H1 (cell line): ENCODE data around the gene POLR3G. TPM values are rescaled to one million over a fixed set of nuclear protein-coding genes. Genes with fewer than 3 reads are reported as not detected.

Source experiments
- CTCF ChIA-PET: fragments of 300-600 bp; sonication (Branson Sonifier 250); formaldehyde crosslinking; loops from one replicate; lab custom pipeline; 2021; ENCODE audit not compliant: partially characterized antibody; lab: Charles Lee
- POLR2A ChIA-PET: fragments of 300-600 bp; sonication (Branson Sonifier 250); formaldehyde crosslinking; loops from one replicate; lab custom pipeline; 2021; ENCODE audit warnings: inconsistent platforms; ENCODE audit not compliant: partially characterized antibody; lab: Charles Lee
- DNase-seq, 2 experiments: peaks; one replicate each; pipeline versions ENCODE4 v3.0.0 to v3.0.0-alpha.2; 2010 to 2022; ENCODE audit warnings: low spot score in 2 of 2, low read depth in 1 of 2, mixed read lengths in 1 of 2
- FAIRE-seq: peaks from 2 replicates; lab custom pipeline; 2011; peaks lifted over from hg19 to GRCh38; lab: Jason Lieb, UNC
- H2AFZ ChIP-seq: 2 replicates; pipeline ENCODE4 v1.8.1; 2012; ENCODE audit warnings: low read length, inconsistent platforms
- H2AK5ac ChIP-seq: 2 replicates; pipeline ENCODE4 v1.6.1; 2013; ENCODE audit warnings: low read depth, low read length
- H2BK120ac ChIP-seq: replicated peaks from 2 replicates; pipeline ENCODE3; 2013; ENCODE audit warnings: low read depth, low read length, inconsistent platforms
- H2BK12ac ChIP-seq: 2 replicates; pipeline ENCODE4 v1.6.1; 2013; ENCODE audit warnings: low read depth, low read length
- H2BK15ac ChIP-seq: 2 replicates; pipeline ENCODE4 v1.6.1; 2013; ENCODE audit warnings: low read length
- H2BK20ac ChIP-seq: 2 replicates; pipeline ENCODE4 v1.6.1; 2013; ENCODE audit warnings: low read length
- H2BK5ac ChIP-seq: 2 replicates; pipeline ENCODE4 v1.6.1; 2013; ENCODE audit warnings: low read depth, low read length
- H3K14ac ChIP-seq: 2 replicates; pipeline ENCODE4 v1.6.1; 2013; ENCODE audit warnings: inconsistent platforms; ENCODE audit not compliant: insufficient read length
- H3K18ac ChIP-seq: 2 replicates; pipeline ENCODE4 v1.6.1; 2013; ENCODE audit warnings: low read length; ENCODE audit errors: extremely low read depth
- H3K23ac ChIP-seq: 2 replicates; pipeline ENCODE4 v1.6.1; 2013; ENCODE audit warnings: inconsistent platforms; ENCODE audit not compliant: insufficient read length
- H3K23me2 ChIP-seq: 2 replicates; pipeline ENCODE4 v1.6.1; 2013; ENCODE audit warnings: low read depth, low read length
- H3K27ac ChIP-seq: 2 replicates; pipeline ENCODE4 v1.6.1; 2011; ENCODE audit warnings: low read depth, low read length, inconsistent platforms
- H3K27me3 ChIP-seq, 4 experiments: replicated peaks in 1 of 4; 1 replicate in 1 of 4; 2 replicates in 3 of 4; pipeline versions ENCODE4 v1.6.1 to v1.8.1; 2011 to 2013; ENCODE audit warnings: low read length in 3 of 4, mild to moderate bottlenecking in 3 of 4, inconsistent platforms in 2 of 4, mixed read lengths in 2 of 4, moderate library complexity in 1 of 4; ENCODE audit not compliant: control insufficient read depth in 3 of 4, insufficient read depth in 3 of 4; ENCODE audit errors: extremely low read depth in 1 of 4
- H3K36me3 ChIP-seq, 4 experiments: 2 replicates each; pipeline versions ENCODE4 v1.6.1 to v1.8.1; 2011 to 2013; ENCODE audit warnings: mild to moderate bottlenecking in 4 of 4, low read length in 3 of 4, moderate library complexity in 2 of 4, control low read depth in 1 of 4, inconsistent platforms in 1 of 4; ENCODE audit not compliant: insufficient read depth in 4 of 4, control insufficient read depth in 2 of 4
- H3K4ac ChIP-seq: replicated peaks from 2 replicates; pipeline ENCODE3; 2013; ENCODE audit warnings: low read length, low read depth, mixed read lengths, inconsistent platforms; ENCODE audit not compliant: insufficient read length
- H3K4me1 ChIP-seq, 4 experiments: replicated peaks in 1 of 4; 1 replicate in 1 of 4; 2 replicates in 3 of 4; pipeline versions ENCODE4 v1.6.1 to v1.8.1; 2011 to 2013; ENCODE audit warnings: low read length in 3 of 4, inconsistent platforms in 2 of 4, mixed read lengths in 1 of 4; ENCODE audit not compliant: insufficient read depth in 4 of 4, control insufficient read depth in 3 of 4
- H3K4me2 ChIP-seq, 2 experiments: 2 replicates each; pipeline versions ENCODE4 v1.6.1 to v1.8.1; 2011 to 2013; ENCODE audit warnings: low read depth in 2 of 2, low read length in 2 of 2, control low read depth in 1 of 2, inconsistent platforms in 1 of 2, mild to moderate bottlenecking in 1 of 2; ENCODE audit not compliant: insufficient read depth in 1 of 2
- H3K4me3 ChIP-seq, 4 experiments: fragments of 200-600, 300-600 bp in 1 of 4; sonication (generic), shearing (Covaris generic), sonication (Bioruptor Twin) in 1 of 4; 2 replicates each; pipeline versions ENCODE4 v1.5.1 to v1.8.1; 2011 to 2016; ENCODE audit warnings: low read length in 4 of 4, low read depth in 3 of 4, control low read depth in 2 of 4, inconsistent platforms in 2 of 4, mild to moderate bottlenecking in 2 of 4, mixed read lengths in 1 of 4, moderate library complexity in 1 of 4; ENCODE audit not compliant: insufficient read depth in 2 of 4; ENCODE audit errors: extremely low read depth in 1 of 4
- H3K56ac ChIP-seq: replicated peaks from 2 replicates; pipeline ENCODE3; 2013; ENCODE audit warnings: low read depth, mild to moderate bottlenecking, mixed read lengths, low read length, inconsistent platforms; ENCODE audit not compliant: insufficient read length
- H3K79me1 ChIP-seq: 2 replicates; pipeline ENCODE4 v1.6.1; 2013; ENCODE audit warnings: low read depth, low read length, control low read depth
- H3K79me2 ChIP-seq, 2 experiments: 2 replicates each; pipeline versions ENCODE4 v1.6.1 to v1.8.1; 2012 to 2013; ENCODE audit warnings: low read length in 2 of 2, mild to moderate bottlenecking in 2 of 2, inconsistent platforms in 1 of 2; ENCODE audit not compliant: insufficient read depth in 2 of 2, control insufficient read depth in 1 of 2
- H3K9ac ChIP-seq, 4 experiments: replicated peaks in 1 of 4; 1 replicate in 1 of 4; 2 replicates in 3 of 4; pipeline versions ENCODE4 v1.6.1 to v1.8.1; 2011 to 2013; ENCODE audit warnings: low read depth in 3 of 4, low read length in 3 of 4, control low read depth in 2 of 4, mild to moderate bottlenecking in 2 of 4, moderate library complexity in 2 of 4, inconsistent platforms in 1 of 4; ENCODE audit errors: extremely low read depth in 1 of 4
- H3K9me3 ChIP-seq, 2 experiments: 2 replicates each; pipeline versions ENCODE4 v1.6.1 to v1.8.1; 2012 to 2013; ENCODE audit warnings: mild to moderate bottlenecking in 2 of 2, moderate library complexity in 2 of 2, control low read depth in 1 of 2, inconsistent platforms in 1 of 2, low read depth in 1 of 2, low read length in 1 of 2, mixed read lengths in 1 of 2; ENCODE audit not compliant: insufficient read depth in 2 of 2
- H4K20me1 ChIP-seq, 2 experiments: replicated peaks in 1 of 2; 2 replicates each; pipeline versions ENCODE3 to v1.8.1; 2011 to 2013; ENCODE audit warnings: inconsistent platforms in 2 of 2, low read length in 2 of 2, mild to moderate bottlenecking in 1 of 2; ENCODE audit not compliant: insufficient read depth in 2 of 2, control insufficient read depth in 1 of 2
- H4K5ac ChIP-seq: 2 replicates; pipeline ENCODE4 v1.6.1; 2013; ENCODE audit warnings: low read length, low read depth, mixed read lengths, inconsistent platforms; ENCODE audit not compliant: insufficient read length
- H4K8ac ChIP-seq: 2 replicates; pipeline ENCODE4 v1.8.0; 2013; ENCODE audit warnings: mild to moderate bottlenecking, moderate library complexity, low read length, inconsistent platforms; ENCODE audit not compliant: insufficient read depth; ENCODE audit errors: extremely low read depth
- H4K91ac ChIP-seq: replicated peaks from 2 replicates; pipeline ENCODE3; 2013; ENCODE audit warnings: low read length, mixed read lengths, inconsistent platforms; ENCODE audit not compliant: insufficient read length
- SUZ12 ChIP-seq: fragments of 200-600 bp; sonication (generic); IDR thresholded peaks from 2 replicates; pipeline ENCODE4 v1.6.1; 2012; ENCODE audit warnings: mild to moderate bottlenecking, inconsistent platforms, low read length, moderate library complexity, mixed read lengths
- TEAD4 ChIP-seq: IDR thresholded peaks from 2 replicates; pipeline ENCODE4 v1.6.1; 2012; ENCODE audit warnings: low read depth, low read length, inconsistent platforms, mixed read lengths
- WGBS, 2 experiments: shearing (Covaris generic) in 1 of 2; methylation state at CpG; one replicate each; pipeline versions ENCODE4 v1.1.6 to v1.1.7; 2013 to 2015; ENCODE audit warnings: low lambda C conversion rate in 2 of 2, mixed read lengths in 2 of 2, inconsistent platforms in 1 of 2, low coverage in 1 of 2, missing lambda C conversion rate in 1 of 2; ENCODE audit not compliant: insufficient replicate concordance in 2 of 2, insufficient coverage in 1 of 2, insufficient read length in 1 of 2; ENCODE audit errors: extremely low coverage in 1 of 2, missing lambda C conversion rate in 1 of 2; 5-methylcytosine and 5-hydroxymethylcytosine counted together
- polyA plus RNA-seq, 7 experiments: library from polyadenylated mRNA; depleted of rRNA in 3 of 7; stranded (reverse) in 5 of 7; unstranded in 2 of 7; fragments of >200 nt in 5 of 7; fragments of 200-250 nt in 2 of 7; gene quantifications; 1 replicate in 5 of 7; 2 replicates in 1 of 7; 4 replicates in 1 of 7; pipeline versions ENCODE4 v1.2.1 to v1.2.3, GENCODE V29; 2011 to 2013; ENCODE audit warnings: missing spikeins in 2 of 7, mixed read lengths in 2 of 7
- total RNA-seq: library from RNA; stranded (reverse); fragmentation: NEBNext Ultra II Directional; extraction: Animal tissue kit (Norgen Biotek cat#: 25700); gene quantifications from 2 replicates; pipeline ENCODE4 v1.2.1, GENCODE V29; 2021
- TF ChIP-seq, protein P1 (sequence below): IDR thresholded peaks from 2 replicates; pipeline ENCODE4 v1.6.1; 2012; ENCODE audit warnings: low read length, inconsistent platforms

Gene POLR3G
- total and polyA plus RNA-seq, 2 of the 8 experiments (the other 6 are each of a cell fraction or from before 2014, with no cell fraction given) = 119 to 179 TPM

DNA sequence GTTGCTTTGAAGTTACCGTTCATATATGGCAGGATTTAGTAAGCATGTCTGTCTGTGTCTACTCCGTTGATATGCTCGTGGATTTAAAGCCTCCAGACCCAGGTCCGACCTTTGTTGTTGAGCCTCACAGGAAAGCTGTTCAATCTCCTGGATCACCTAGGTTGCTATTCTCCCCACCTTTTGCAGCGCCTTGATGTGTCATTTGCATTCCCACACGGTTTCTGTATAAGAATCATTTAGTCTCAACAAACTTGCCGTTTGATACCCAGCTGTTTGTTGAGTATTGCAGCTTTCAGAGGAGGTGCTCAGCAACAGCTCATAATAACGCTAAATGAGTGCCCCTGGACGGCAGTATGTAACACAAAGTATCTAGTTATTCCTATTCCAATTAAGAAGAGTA lies 82.7 kb downstream of the POLR3G start:
- TF ChIP-seq, protein P1, sequence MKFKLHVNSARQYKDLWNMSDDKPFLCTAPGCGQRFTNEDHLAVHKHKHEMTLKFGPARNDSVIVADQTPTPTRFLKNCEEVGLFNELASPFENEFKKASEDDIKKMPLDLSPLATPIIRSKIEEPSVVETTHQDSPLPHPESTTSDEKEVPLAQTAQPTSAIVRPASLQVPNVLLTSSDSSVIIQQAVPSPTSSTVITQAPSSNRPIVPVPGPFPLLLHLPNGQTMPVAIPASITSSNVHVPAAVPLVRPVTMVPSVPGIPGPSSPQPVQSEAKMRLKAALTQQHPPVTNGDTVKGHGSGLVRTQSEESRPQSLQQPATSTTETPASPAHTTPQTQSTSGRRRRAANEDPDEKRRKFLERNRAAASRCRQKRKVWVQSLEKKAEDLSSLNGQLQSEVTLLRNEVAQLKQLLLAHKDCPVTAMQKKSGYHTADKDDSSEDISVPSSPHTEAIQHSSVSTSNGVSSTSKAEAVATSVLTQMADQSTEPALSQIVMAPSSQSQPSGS = no peak
- no peak for TF ChIP-seq TEAD4
- TF ChIP-seq SUZ12 = peak; percentile 15; the same call in 1 of the 2 replicates
- no peak overlapping the region for H4K91ac ChIP-seq
- H2BK5ac ChIP-seq = peak overlapping the region; percentile 50; the same call in 1 of the 2 replicates
- no peak overlapping the region for H3K56ac ChIP-seq
- DNase-seq = no peak
- no peak overlapping the region for H3K27ac ChIP-seq
- peak overlapping the region; percentile 69 to 96 (median 78); a peak in 7 of 8 replicates for H3K4me3 ChIP-seq
- no peak overlapping the region for H2BK120ac ChIP-seq
- H2BK20ac ChIP-seq = no peak overlapping the region
- H2BK15ac ChIP-seq = no peak overlapping the region
- no peaks in the 10 kb centered on the region for H3K79me1 ChIP-seq
- no peak overlapping the region for H2AK5ac ChIP-seq
- H3K79me2 ChIP-seq = peaks cover 0 to 34% of the 10 kb centered on the region in 2 experiments; a peak in 3 of 4 replicates
- H2AFZ ChIP-seq = no peak overlapping the region
- ChIA-PET CTCF (interaction anchor here (1.1 to 1.5 kb wide), 3 partner anchors 13 to 27 kb away, joined by 3 to 6 read pairs (median 6); partner anchors contain the start of gene LYSMD3), POLR2A (interaction anchor here (0.6 to 2.3 kb wide), 8 partner anchors 9 to 827 kb away, joined by 3 to 9 read pairs (median 3); partner anchors contain the start of genes LYSMD3, MBLAC2 and POLR3G)
- H3K9ac ChIP-seq = peak overlapping the region in 1 of 4 experiments; percentile 47; a peak in 1 of 7 replicates
- no peaks in the 10 kb centered on the region for H3K9me3 ChIP-seq
- H2BK12ac ChIP-seq = no peak overlapping the region
- WGBS, 2 experiments = 5% methylated on average over 9 of the region's 9 CpGs; no CpG with 5 or more reads in 1 of the 2 experiments
- no peak overlapping the region for H3K23ac ChIP-seq
- no peak overlapping the region for H4K8ac ChIP-seq
- no peaks in the 10 kb centered on the region for H3K27me3 ChIP-seq
- H4K5ac ChIP-seq = no peak overlapping the region
- no peak overlapping the region for H3K18ac ChIP-seq
- H3K4ac ChIP-seq = no peak overlapping the region
- peak; percentile 77 for FAIRE-seq
- no peak overlapping the region for H3K14ac ChIP-seq
- peak overlapping the region; percentile 82 to 98 for H3K4me2 ChIP-seq
- H3K4me1 ChIP-seq = peaks cover 3 to 26% (median 13%) of the 10 kb centered on the region in 4 experiments
- H3K36me3 ChIP-seq = no peaks in the 10 kb centered on the region
- peaks cover 5% of the 10 kb centered on the region; the same call in 1 of the 2 replicates for H3K23me2 ChIP-seq
- H4K20me1 ChIP-seq = peaks cover 0 to 2% of the 10 kb centered on the region in 2 experiments
